HG03103 (cell line): ENCODE results near the gene TICAM1.
A peak's percentile ranks its signal among the peaks of the same experiment; 100 is the strongest.
"Not testable (repeated sequence)": the region's sequence is repeated elsewhere in the genome, so short reads cannot be mapped to it uniquely, and the experiment has no call there.

Experiments
- ATAC-seq: cut with Tn5 transposase; IDR thresholded peaks from one replicate; pipeline ENCODE4 v1.9.1; 2021; ENCODE audit warnings: low read depth; ENCODE audit not compliant: unreplicated experiment

TICAM1 gene

GRCh38 chr19:4807188-4807587, 24.3 kb downstream of the TICAM1 start:
- no peak for ATAC-seq

- no peak for ATAC-seq
Observed at GRCh38 chr19:4806384-4806783, 25.1 kb downstream of the TICAM1 start.

DNA sequence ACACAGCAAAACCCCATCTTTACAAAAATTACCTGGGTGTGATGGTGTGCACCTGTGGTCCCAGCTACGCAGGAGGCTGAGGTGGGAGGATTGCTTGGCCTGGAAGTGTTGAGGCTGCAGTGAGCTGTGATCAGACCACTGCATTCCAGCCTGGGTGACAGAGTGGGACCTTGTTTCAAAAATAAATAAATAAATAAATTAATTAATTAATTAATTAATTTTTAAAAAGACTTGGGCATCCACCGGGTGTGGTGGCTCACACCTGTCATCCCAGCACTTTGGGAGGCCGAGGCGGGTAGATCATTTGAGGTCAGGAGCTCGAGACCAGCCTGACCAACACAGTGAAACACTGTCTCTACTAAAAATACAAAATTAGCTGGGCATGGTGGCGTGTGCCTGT, 26.4 kb downstream of the TICAM1 start:
- not testable (repeated sequence) for ATAC-seq

DNA sequence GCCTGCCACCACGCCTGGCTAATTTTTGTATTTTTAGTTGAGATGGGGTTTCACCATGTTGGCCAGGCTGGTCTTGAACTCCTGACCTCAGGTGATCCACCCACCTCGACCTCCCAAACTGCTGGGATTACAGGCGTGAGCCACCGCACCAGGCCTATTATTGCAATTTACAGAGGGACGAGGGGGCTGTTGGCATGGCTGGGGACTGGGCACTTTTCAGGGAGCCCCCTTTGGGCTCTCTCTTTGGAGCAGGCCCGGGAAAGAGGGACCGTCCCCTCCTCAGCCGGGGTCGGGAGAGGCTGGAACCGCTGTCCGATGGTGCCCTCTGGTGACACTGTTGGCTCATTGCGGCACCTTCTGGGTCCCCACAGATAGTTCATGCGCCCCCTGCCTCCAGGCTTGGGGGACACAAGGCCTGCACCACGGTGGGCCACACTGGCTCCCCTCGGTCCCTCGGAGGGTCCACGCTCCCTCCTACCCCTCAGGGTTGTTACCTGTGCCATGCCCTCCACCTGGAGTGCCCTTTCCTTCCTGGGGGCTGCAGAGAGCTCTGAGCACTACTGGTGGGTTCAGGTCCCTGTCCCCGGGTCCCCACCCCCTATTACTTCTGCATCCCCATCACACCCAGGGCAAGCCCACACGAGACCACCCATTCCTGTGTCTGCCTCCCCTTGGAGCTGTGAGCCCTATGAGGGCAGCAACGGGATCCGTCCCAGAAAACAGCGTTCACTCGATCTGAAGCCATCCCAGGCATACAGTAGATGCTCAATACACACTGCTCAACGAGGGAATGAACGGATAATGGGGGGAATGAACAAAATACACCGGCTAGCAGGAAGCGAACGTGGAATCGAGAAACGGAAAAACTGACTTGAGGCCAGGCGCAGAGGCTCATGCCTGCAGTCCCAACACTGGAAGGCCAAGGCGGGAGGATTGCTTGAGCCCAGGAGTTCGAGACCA, 27.5 kb downstream of the TICAM1 start:
- ATAC-seq: no peak

DNA sequence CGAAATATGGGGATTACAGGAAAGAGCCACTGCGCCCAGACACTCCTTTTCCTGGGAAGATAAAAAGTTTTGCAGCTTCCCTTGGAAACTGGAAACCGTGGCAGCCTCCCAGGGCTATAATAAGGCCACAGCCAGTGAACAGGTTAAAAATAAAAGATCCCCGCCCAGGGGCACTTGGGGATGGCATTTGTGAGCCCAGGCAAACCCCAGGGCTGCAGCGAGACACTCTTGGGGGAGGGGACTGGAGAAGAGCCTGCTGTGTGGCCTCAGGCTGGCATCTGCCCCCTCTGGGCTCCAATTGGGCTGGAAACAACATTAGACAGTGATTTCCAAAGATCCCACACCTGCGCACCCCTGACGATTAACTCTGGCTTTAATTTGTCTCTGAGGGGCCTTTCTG, 28.8 kb downstream of the TICAM1 start:
- no peak for ATAC-seq

GRCh38 chr19:4801085-4801619, 30.4 kb downstream of the TICAM1 start:
- no peak for ATAC-seq

DNA sequence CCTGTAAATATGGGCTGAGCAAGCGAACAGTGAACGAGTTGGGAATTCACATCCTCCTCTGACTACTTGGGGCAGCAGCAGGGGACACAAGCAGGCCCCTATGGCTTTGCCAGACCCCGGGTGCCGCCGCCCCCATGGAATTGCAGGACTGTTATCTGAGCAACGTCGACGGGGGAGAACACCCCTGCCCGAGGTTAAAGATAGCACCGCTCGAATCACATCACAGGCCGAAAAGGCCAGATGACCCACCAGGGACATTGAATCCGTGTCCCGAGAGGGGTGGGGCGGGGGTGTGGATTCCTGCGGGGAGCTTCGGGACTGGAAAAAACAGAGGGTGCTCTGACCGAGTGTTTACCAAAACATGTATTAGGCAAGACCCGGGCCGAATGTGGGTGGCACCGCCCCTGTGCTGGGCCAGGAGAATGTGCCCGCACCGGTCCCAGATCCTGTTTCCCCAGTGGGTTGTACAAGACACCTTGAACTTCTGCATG, 30.9 kb downstream of the TICAM1 start:
- ATAC-seq: no peak

GRCh38 chr19:4795400-4795799, 36.1 kb downstream of the TICAM1 start:
- no peak for ATAC-seq

- ATAC-seq: no peak
Observed at GRCh38 chr19:4794971-4795370, 36.5 kb downstream of the TICAM1 start.

DNA sequence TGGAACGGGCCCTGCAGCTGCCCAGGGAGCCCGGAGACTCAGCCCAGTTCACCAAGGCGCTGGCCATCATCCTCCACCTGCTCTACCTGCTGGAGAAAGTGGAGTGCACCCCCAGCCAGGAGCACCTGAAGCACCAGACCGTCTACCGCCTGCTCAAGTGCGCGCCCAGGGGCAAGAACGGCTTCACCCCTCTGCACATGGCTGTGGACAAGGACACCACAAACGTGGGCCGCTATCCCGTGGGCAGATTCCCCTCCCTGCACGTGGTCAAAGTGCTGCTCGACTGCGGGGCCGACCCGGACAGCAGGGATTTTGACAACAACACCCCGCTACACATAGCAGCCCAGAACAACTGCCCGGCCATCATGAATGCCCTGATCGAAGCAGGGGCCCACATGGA, 38.2 kb downstream of the TICAM1 start:
- not testable (repeated sequence) for ATAC-seq

- ATAC-seq: not testable (repeated sequence)
Observed at GRCh38 chr19:4792866-4793195, 38.7 kb downstream of the TICAM1 start.

- ATAC-seq: not testable (repeated sequence)
Observed at GRCh38 chr19:4792019-4792865, 39.3 kb downstream of the TICAM1 start.

- ATAC-seq: peak; percentile 85
Observed at GRCh38 chr19:4791183-4792018, 40.1 kb downstream of the TICAM1 start, which contains the start of gene FEM1A. Gene FEM1A (plus strand): TSS chr19:4791734. CDS start chr19:4791855, 121 bp downstream.

DNA sequence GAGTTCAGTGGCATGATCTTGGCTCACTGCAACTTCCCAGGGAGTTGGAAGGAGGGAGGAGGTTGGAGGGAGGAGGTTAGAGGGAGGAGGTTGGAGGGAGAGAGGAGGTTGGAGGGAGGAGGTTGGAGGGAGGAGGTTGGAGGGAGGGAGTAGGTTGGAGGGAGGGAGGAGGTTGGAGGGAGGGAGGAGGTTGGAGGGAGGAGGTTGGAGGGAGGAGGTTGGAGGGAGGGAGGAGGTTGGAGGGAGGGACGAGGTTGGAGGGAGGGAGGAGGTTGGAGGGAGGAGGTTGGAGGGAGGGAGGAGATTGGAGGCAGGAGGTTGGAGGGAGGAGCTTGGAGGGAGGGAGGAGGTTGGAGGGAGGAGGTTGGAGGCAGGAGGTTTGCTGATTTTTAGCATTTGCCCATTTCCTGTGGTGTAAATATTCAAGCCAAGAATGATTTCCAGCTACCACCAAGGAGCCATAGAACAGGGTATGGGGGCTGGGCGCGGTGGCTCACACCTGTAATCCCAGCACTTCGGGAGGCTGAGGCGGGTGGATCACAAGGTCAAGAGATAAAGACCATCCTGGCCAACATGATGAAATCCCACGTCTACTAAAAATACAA, 45.0 kb downstream of the TICAM1 start:
- not testable (repeated sequence) for ATAC-seq

DNA sequence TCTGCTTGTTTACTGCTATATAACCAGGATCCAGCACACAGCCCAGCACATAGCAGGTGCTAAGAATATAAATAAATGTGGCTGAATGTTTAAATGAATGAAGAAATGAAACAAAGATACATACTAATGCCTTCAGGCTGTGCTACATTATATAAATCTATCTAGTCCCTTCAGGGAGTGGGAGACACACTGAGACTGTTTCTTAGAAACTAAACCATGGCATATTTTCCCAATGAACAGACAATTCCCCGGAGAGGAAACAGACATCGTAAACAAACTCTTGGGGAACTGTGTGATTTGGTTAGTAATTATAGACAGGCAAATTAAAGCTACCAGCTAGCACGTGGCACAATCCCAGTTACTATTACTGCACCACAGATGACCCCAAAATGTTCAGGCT, 49.7 kb downstream of the TICAM1 start:
- no peak for ATAC-seq

DNA sequence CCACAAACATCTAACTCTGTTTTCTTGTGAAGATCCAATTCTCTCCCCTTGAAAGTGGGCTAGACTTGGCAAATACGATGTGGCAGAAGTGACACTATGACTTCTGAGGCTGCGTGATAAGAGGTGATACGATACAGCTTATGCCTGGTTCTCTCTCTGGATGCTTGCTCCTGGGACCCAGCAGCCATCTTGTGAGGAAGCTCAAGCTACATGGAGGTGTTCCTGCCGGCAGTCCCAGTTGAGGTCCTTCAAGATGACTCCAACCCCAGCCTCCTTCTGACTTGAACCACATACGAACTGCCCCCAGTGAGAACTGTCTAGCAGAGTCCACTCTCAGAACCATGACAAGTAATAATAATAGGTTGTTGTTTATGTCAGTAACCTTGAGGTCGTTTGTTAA, 50.7 kb downstream of the TICAM1 start:
- no peak for ATAC-seq

DNA sequence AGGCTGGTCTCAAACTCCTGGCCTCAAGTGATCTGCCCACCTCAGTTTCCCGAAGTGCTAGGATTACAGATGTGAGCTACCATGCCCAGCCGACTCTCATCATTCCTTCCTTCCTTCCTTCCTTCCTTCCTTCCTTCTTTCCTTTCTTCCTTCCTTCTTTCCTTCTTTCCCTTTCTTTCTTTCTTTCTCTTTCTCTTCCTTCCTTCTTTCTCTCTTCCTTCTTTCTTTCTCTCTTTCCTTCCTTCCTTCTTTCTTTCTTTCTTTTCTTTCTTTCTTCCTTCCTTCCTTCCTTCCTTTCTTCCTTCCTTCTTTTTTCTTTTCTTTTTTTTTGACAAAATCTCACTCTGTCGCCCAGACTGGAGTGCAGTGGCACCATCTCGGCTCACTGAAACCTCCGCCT, 53.4 kb downstream of the TICAM1 start:
- ATAC-seq: not testable (repeated sequence)

- no peak for ATAC-seq
Observed at GRCh38 chr19:4776436-4777211, 54.9 kb downstream of the TICAM1 start.

- ATAC-seq: no peak
Observed at GRCh38 chr19:4775627-4776152, 55.8 kb downstream of the TICAM1 start.
